H9 (cell line): ENCODE measurements around the gene UNK. TPM values are rescaled to one million over a fixed set of nuclear protein-coding genes. Genes with fewer than 3 reads are reported as not detected.

Experiments
- DNase-seq: peaks from one replicate; pipeline ENCODE4 v3.0.0-alpha.2; 2017
- H2AFZ ChIP-seq: one replicate; pipeline ENCODE4 v1.6.1; 2013; ENCODE audit warnings: mild to moderate bottlenecking, low read length, control low read depth, moderate library complexity
- H2AK5ac ChIP-seq: 2 replicates; pipeline ENCODE4 v1.6.1; 2013; ENCODE audit warnings: low read length, control low read depth, mixed read lengths; ENCODE audit not compliant: insufficient read length
- H2BK120ac ChIP-seq: one replicate; pipeline ENCODE4 v1.6.1; 2013; ENCODE audit warnings: low read depth, mild to moderate bottlenecking, low read length, control low read depth, inconsistent platforms; ENCODE audit not compliant: poor library complexity, severe bottlenecking
- H2BK12ac ChIP-seq: 2 replicates; pipeline ENCODE4 v1.6.1; 2013; ENCODE audit warnings: low read length, control low read depth, mixed read lengths, low read depth; ENCODE audit not compliant: insufficient read length
- H2BK15ac ChIP-seq: 2 replicates; pipeline ENCODE4 v1.6.1; 2013; ENCODE audit warnings: low read depth, low read length, control low read depth
- H2BK20ac ChIP-seq: one replicate; pipeline ENCODE4 v1.6.1; 2013; ENCODE audit warnings: low read depth, mild to moderate bottlenecking, low read length, control low read depth, inconsistent platforms; ENCODE audit not compliant: poor library complexity, severe bottlenecking
- H2BK5ac ChIP-seq: 2 replicates; pipeline ENCODE4 v1.6.1; 2013; ENCODE audit warnings: low read length, control low read depth, mixed read lengths; ENCODE audit not compliant: insufficient read length
- H3K14ac ChIP-seq: 2 replicates; pipeline ENCODE4 v1.6.1; 2013; ENCODE audit warnings: low read length, control low read depth; ENCODE audit not compliant: insufficient read depth
- H3K18ac ChIP-seq: 2 replicates; pipeline ENCODE4 v1.6.1; 2013; ENCODE audit warnings: low read depth, mild to moderate bottlenecking, mixed read lengths, low read length, control low read depth; ENCODE audit not compliant: insufficient read length
- H3K23ac ChIP-seq: 2 replicates; pipeline ENCODE4 v1.6.1; 2013; ENCODE audit warnings: low read length, control low read depth, mixed read lengths, low read depth; ENCODE audit not compliant: insufficient read length
- H3K23me2 ChIP-seq: 2 replicates; pipeline ENCODE4 v1.6.1; 2013; ENCODE audit warnings: low read depth, mild to moderate bottlenecking, mixed read lengths, low read length, control low read depth; ENCODE audit not compliant: insufficient read length, poor library complexity, severe bottlenecking
- H3K27ac ChIP-seq: 2 replicates; pipeline ENCODE4 v1.5.1; 2013; ENCODE audit warnings: low read length, control low read depth, mixed read lengths, low read depth; ENCODE audit not compliant: insufficient read length
- H3K27me3 ChIP-seq: 2 replicates; pipeline ENCODE4 v1.6.1; 2013; ENCODE audit warnings: low read length, control low read depth, inconsistent platforms; ENCODE audit not compliant: insufficient read depth
- H3K4ac ChIP-seq: 2 replicates; pipeline ENCODE4 v1.6.1; 2013; ENCODE audit warnings: low read depth, mild to moderate bottlenecking, control low read depth, inconsistent platforms, low read length, moderate library complexity
- H3K4me1 ChIP-seq: 2 replicates; pipeline ENCODE4 v1.6.1; 2013; ENCODE audit warnings: low read length, control low read depth, inconsistent platforms; ENCODE audit not compliant: insufficient read depth
- H3K4me2 ChIP-seq: 2 replicates; pipeline ENCODE4 v1.6.1; 2013; ENCODE audit warnings: low read length, control low read depth, mixed read lengths; ENCODE audit not compliant: insufficient read length, insufficient read depth
- H3K56ac ChIP-seq: 2 replicates; pipeline ENCODE4 v1.6.1; 2013; ENCODE audit warnings: low read depth, mild to moderate bottlenecking, mixed read lengths, low read length, control low read depth; ENCODE audit not compliant: insufficient read length
- H3K79me1 ChIP-seq: 2 replicates; pipeline ENCODE4 v1.6.1; 2013; ENCODE audit warnings: low read depth, mild to moderate bottlenecking, moderate library complexity, low read length, control low read depth, inconsistent platforms; ENCODE audit not compliant: insufficient read depth, poor library complexity, severe bottlenecking
- H3K79me2 ChIP-seq: 2 replicates; pipeline ENCODE4 v1.6.1; 2013; ENCODE audit warnings: low read length, control low read depth, inconsistent platforms; ENCODE audit not compliant: insufficient read depth
- H3K9ac ChIP-seq: 2 replicates; pipeline ENCODE4 v1.6.1; 2013; ENCODE audit warnings: low read length, control low read depth, mixed read lengths; ENCODE audit not compliant: insufficient read length; ENCODE audit errors: extremely low read depth
- H3K9me3 ChIP-seq: one replicate; pipeline ENCODE4 v1.6.1; 2013; ENCODE audit warnings: low read depth, low read length, inconsistent platforms; ENCODE audit not compliant: control insufficient read depth
- H3T11ph ChIP-seq: one replicate; pipeline ENCODE4 v1.6.1; 2013; ENCODE audit warnings: mild to moderate bottlenecking, low read length, control low read depth, inconsistent platforms
- H4K20me1 ChIP-seq: one replicate; pipeline ENCODE4 v1.6.1; 2013; ENCODE audit not compliant: control insufficient read depth, insufficient read length, insufficient read depth
- H4K5ac ChIP-seq: 2 replicates; pipeline ENCODE4 v1.6.1; 2013; ENCODE audit warnings: low read depth, mild to moderate bottlenecking, mixed read lengths, low read length, control low read depth; ENCODE audit not compliant: insufficient read length
- H4K8ac ChIP-seq: replicated peaks from 2 replicates; pipeline ENCODE4 v1.6.1; 2013; ENCODE audit warnings: low read length, control low read depth, mixed read lengths, low read depth; ENCODE audit not compliant: insufficient read length
- H4K91ac ChIP-seq: 2 replicates; pipeline ENCODE4 v1.6.1; 2013; ENCODE audit warnings: low read depth, mild to moderate bottlenecking, moderate library complexity, mixed read lengths, low read length, control low read depth; ENCODE audit not compliant: insufficient read length
- H3K27ac Mint-ChIP-seq, 3 experiments: 2 replicates in 2 of 3; 3 replicates in 1 of 3; pipeline ENCODE4 v1.8.0; 2020 to 2021; ENCODE audit warnings: mixed read lengths in 3 of 3, mild to moderate bottlenecking in 1 of 3, moderate library complexity in 1 of 3
- H3K27me3 Mint-ChIP-seq: 2 replicates; pipeline ENCODE4 v1.8.0; 2021; ENCODE audit warnings: low read depth, mild to moderate bottlenecking, moderate library complexity, mixed read lengths
- H3K36me3 Mint-ChIP-seq, 3 experiments: 2 replicates in 2 of 3; 3 replicates in 1 of 3; pipeline ENCODE4 v1.8.0; 2020 to 2021; ENCODE audit warnings: low read depth in 3 of 3, mixed read lengths in 3 of 3; ENCODE audit not compliant: insufficient read depth in 1 of 3
- H3K4me1 Mint-ChIP-seq, 2 experiments: 2 replicates each; pipeline ENCODE4 v1.8.0; 2020; ENCODE audit warnings: mixed read lengths in 2 of 2
- H3K4me3 Mint-ChIP-seq, 2 experiments: 2 replicates in 1 of 2; 3 replicates in 1 of 2; pipeline ENCODE4 v1.8.0; 2020 to 2021; ENCODE audit warnings: mild to moderate bottlenecking in 2 of 2, mixed read lengths in 2 of 2, moderate library complexity in 1 of 2
- H3K9me3 Mint-ChIP-seq, 2 experiments: 2 replicates in 1 of 2; 3 replicates in 1 of 2; pipeline ENCODE4 v1.8.0; 2020; ENCODE audit warnings: mild to moderate bottlenecking in 2 of 2, mixed read lengths in 2 of 2, moderate library complexity in 1 of 2
- CTCF ChIP-seq: fragments of 200-600 bp; sonication (generic); conservative IDR thresholded peaks from 3 replicates; pipeline ENCODE4 v1.8.0; 2021; ENCODE audit warnings: antibody characterized with exemption, mild to moderate bottlenecking
- WGBS: extraction: QIAGEN DNeasy Blood & Tissue Kit; methylation state at CpG from one replicate; pipeline ENCODE4 v1.1.7; 2013; ENCODE audit warnings: missing lambda C conversion rate, low lambda C conversion rate, mixed read lengths; ENCODE audit not compliant: insufficient read length; ENCODE audit errors: extremely low coverage; 5-methylcytosine and 5-hydroxymethylcytosine counted together
- total RNA-seq: library from RNA; stranded (reverse); gene quantifications from 2 replicates; pipeline ENCODE4 v1.2.1, GENCODE V29; 2021

UNK gene
- total RNA-seq, 1 experiment from 2014 or later = 36.4 TPM

- Histone ChIP-seq H3K79me1 (peaks cover 4% of the 10 kb centered on the region), H2BK12ac (no peak overlapping the region), H4K8ac (no peak overlapping the region)
Observed at GRCh38 chr17:75854101-75854748, 69.6 kb downstream of the UNK start.

More at GRCh38 chr17:75854101-75854748, 69.6 kb downstream of the UNK start:
- H3K36me3 Mint-ChIP-seq = peaks cover 9 to 22% (median 22%) of the 10 kb centered on the region in 3 experiments; a peak in 6 of 7 replicates
- H3K27ac Mint-ChIP-seq = no peak overlapping the region; a peak in 5 of 7 replicates
- H3K27me3 Mint-ChIP-seq = no peaks in the 10 kb centered on the region
- Histone ChIP-seq H3T11ph (no peak overlapping the region), H3K14ac (no peak overlapping the region), H3K27me3 (no peaks in the 10 kb centered on the region), H4K5ac (no peak overlapping the region), H3K4me1 (peaks cover 5% of the 10 kb centered on the region), H3K9ac (peak overlapping the region; percentile 58), H3K4me2 (peak overlapping the region; percentile 90), H3K9me3 (no peaks in the 10 kb centered on the region), H3K4ac (no peak overlapping the region), H2AK5ac (no peak overlapping the region), H2BK5ac (no peak overlapping the region), H4K20me1 (no peaks in the 10 kb centered on the region), H3K23ac (no peak overlapping the region), H3K18ac (no peak overlapping the region), H3K56ac (no peak overlapping the region), H2BK120ac (no peak overlapping the region), H3K23me2 (peaks cover 2% of the 10 kb centered on the region), H3K79me2 (peaks cover 5% of the 10 kb centered on the region; the same call in 1 of the 2 replicates), H2AFZ (no peak overlapping the region), H2BK15ac (no peak overlapping the region), H4K91ac (no peak overlapping the region), H2BK20ac (no peak overlapping the region), H3K27ac (no peak overlapping the region)
- no peaks in the 10 kb centered on the region for H3K9me3 Mint-ChIP-seq
- no peak overlapping the region for H3K4me3 Mint-ChIP-seq
- peak; percentile 44 for DNase-seq
- peaks cover 7 to 13% of the 10 kb centered on the region in 2 experiments for H3K4me1 Mint-ChIP-seq
- no CpG with 5 or more reads among the region's 7 CpGs for WGBS
- TF ChIP-seq CTCF = no peak
